GM21529 (cell line): Measurements from ENCODE around the gene PEG3.

ENCODE experiments used
- ATAC-seq: cut with Tn5 transposase; IDR thresholded peaks from one replicate; pipeline ENCODE4 v1.9.1; 2021; ENCODE audit not compliant: unreplicated experiment

Gene PEG3

GRCh38 chr19:56811480-56811879 lies 29.0 kb downstream of the PEG3 start:
- no peak for ATAC-seq

DNA sequence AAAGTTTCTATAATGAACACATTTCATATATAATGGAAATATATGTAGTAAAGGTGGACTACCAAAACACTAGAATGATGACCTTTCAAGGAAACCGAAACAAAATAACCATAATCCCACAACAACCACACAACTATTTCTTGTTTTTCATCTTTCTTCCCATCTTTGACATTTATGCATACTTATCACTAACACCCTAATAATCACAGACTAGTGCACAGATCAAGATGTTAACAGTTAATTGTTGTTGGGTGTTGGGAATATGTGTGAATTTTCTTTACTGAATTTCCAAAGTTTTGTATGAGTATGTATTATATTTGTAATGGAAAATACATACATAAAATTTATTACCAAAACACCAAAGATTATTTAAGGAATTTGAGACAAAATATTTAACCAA lies 30.3 kb downstream of the PEG3 start:
- no peak for ATAC-seq

- no peak for ATAC-seq
Observed at GRCh38 chr19:56808717-56809392, 31.7 kb downstream of the PEG3 start.

GRCh38 chr19:56806639-56807038 lies 33.9 kb downstream of the PEG3 start:
- no peak for ATAC-seq
